Measurements from ENCODE around the gene ART4. TPM values are rescaled to one million over a fixed set of nuclear protein-coding genes. Genes with fewer than 3 reads are reported as not detected.
A peak's percentile ranks its signal among the peaks of the same experiment; 100 is the strongest.

The ART4 gene
- total RNA-seq, 1 experiment from 2014 or later: not detected

- ATAC-seq: no peak
- ChIA-PET CTCF (interaction anchor here (0.6 kb wide), 1 partner anchor 193 kb away, joined by 3 read pairs; no protein-coding TSS in a partner anchor), POLR2A (interaction anchor here (0.6 to 0.7 kb wide), 3 partner anchors 30 to 378 kb away, joined by 3 to 5 read pairs (median 3); no protein-coding TSS in a partner anchor)
- H3K9me3 ChIP-seq (ENCODE audit: control insufficient read depth, insufficient read depth, low read depth, low read length): no peaks in the 10 kb centered on the region
- intact Hi-C loops (cut with micrococcal nuclease; ENCODE audit: unreplicated experiment) (no loop called here), in situ Hi-C loops (cut with HindIII; ENCODE audit: low pct_unique_long_range_greater_than_20kb, low sequenced_read_pairs) (no loop called here)
- H3K27me3 ChIP-seq (ENCODE audit: control insufficient read depth, insufficient read depth, low read length): no peaks in the 10 kb centered on the region
- H3K4me1 ChIP-seq (ENCODE audit: control insufficient read depth, insufficient read depth, low read length): no peaks in the 10 kb centered on the region; the same call in 1 of the 2 replicates
- BruUV-seq (replicated peaks): no TSS peak
- no peak for TF ChIP-seq CTCF (IDR thresholded peaks at IDR 0.05)
- no peak for TF ChIP-seq REST (IDR thresholded peaks at IDR 0.05; ENCODE audit: insufficient read depth in 1 of 2, low read depth in 2 of 2, low read length in 1 of 2)
- TF ChIP-seq POLR2AphosphoS5 (IDR thresholded peaks at IDR 0.05; ENCODE audit: low read depth, low read length): no peak
- H3K4me3 ChIP-seq (ENCODE audit: low read depth in 2 of 2, low read length in 2 of 2): peak overlapping the region; percentile 94 to 98
- peak overlapping the region; percentile 91 for H3K27ac ChIP-seq (ENCODE audit: low read length)
- H3K36me3 ChIP-seq (ENCODE audit: control insufficient read depth, insufficient read depth, low read length): peaks cover 30% of the 10 kb centered on the region
- DNase-seq (ENCODE audit: low read depth, low spot score): no peak
Observed at GRCh38 chr12:14802721-14803010, 40.7 kb downstream of the ART4 start.

GRCh38 chr12:14802247-14802646 lies 41.1 kb downstream of the ART4 start:
- Histone ChIP-seq H3K27ac (ENCODE audit: low read length) (peak overlapping the region; percentile 91), H3K27me3 (ENCODE audit: control insufficient read depth, insufficient read depth, low read length) (no peaks in the 10 kb centered on the region), H3K4me3 (ENCODE audit: low read depth in 2 of 2, low read length in 2 of 2) (peak overlapping the region; percentile 94 to 98), H3K4me1 (ENCODE audit: control insufficient read depth, insufficient read depth, low read length) (no peaks in the 10 kb centered on the region; the same call in 1 of the 2 replicates), H3K9me3 (ENCODE audit: control insufficient read depth, insufficient read depth, low read depth, low read length) (no peaks in the 10 kb centered on the region), H3K36me3 (ENCODE audit: control insufficient read depth, insufficient read depth, low read length) (peaks cover 30% of the 10 kb centered on the region)
- ChIA-PET POLR2A (interaction anchor here (0.6 to 0.7 kb wide), 3 partner anchors 30 to 379 kb away, joined by 3 to 5 read pairs (median 3); no protein-coding TSS in a partner anchor), CTCF (interaction anchor here (0.6 kb wide), 1 partner anchor 194 kb away, joined by 3 read pairs; no protein-coding TSS in a partner anchor)
- ATAC-seq (no peak), DNase-seq (ENCODE audit: low read depth, low spot score) (no peak)
- no TSS peak for BruUV-seq (replicated peaks)
- in situ Hi-C loops (cut with HindIII; ENCODE audit: low pct_unique_long_range_greater_than_20kb, low sequenced_read_pairs) (no loop called here), intact Hi-C loops (cut with micrococcal nuclease; ENCODE audit: unreplicated experiment) (no loop called here)
- TF ChIP-seq POLR2AphosphoS5 (IDR thresholded peaks at IDR 0.05; ENCODE audit: low read depth, low read length) (no peak), SIN3A (IDR thresholded peaks at IDR 0.05; ENCODE audit: borderline replicate concordance, insufficient read depth, low read depth, low read length) (no peak), REST (IDR thresholded peaks at IDR 0.05; ENCODE audit: insufficient read depth in 1 of 2, low read depth in 2 of 2, low read length in 1 of 2) (no peak), TCF7L2 (IDR thresholded peaks at IDR 0.05; ENCODE audit: low read depth, low read length) (no peak), CTCF (IDR thresholded peaks at IDR 0.05) (no peak)

All from Panc1 (cell line).